Choroid plexus epithelial cell (primary cell): ENCODE data around the gene PSMD11.

Experiments
- DNase-seq: peaks from one replicate; pipeline ENCODE4 v3.0.0-alpha.2; 2010; ENCODE audit warnings: low read depth
- H3K4me3 ChIP-seq: 2 replicates; pipeline ENCODE4 v1.5.1; 2011; ENCODE audit warnings: low read depth, mild to moderate bottlenecking, control low read depth, low read length, moderate library complexity
- CTCF ChIP-seq: conservative IDR thresholded peaks from 2 replicates; pipeline ENCODE4 v1.5.1; 2011; ENCODE audit warnings: low read depth, mild to moderate bottlenecking, control low read depth, inconsistent platforms, low read length, moderate library complexity

The PSMD11 gene

DNA sequence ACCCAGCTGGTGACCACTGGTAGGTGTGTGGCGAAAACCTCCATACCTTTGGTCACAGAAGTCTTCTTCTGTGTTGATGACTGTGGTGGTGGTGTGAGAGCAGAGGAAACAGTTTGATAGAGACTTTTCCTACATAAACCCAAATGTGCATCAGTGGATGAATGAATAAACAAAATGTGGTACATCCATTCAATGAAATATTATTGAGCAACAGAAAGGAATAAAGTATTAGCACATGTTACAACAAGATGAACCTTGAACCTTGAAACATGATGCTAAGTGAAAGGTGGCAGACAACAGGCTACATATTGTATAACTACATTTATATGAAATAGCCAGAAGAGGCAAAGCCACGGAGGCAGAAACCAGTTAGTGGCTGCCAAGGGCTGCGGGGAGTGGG lies 57.7 kb downstream of the PSMD11 start:
- no peak for DNase-seq
- no peak for TF ChIP-seq CTCF
- no peak overlapping the region for H3K4me3 ChIP-seq

DNA sequence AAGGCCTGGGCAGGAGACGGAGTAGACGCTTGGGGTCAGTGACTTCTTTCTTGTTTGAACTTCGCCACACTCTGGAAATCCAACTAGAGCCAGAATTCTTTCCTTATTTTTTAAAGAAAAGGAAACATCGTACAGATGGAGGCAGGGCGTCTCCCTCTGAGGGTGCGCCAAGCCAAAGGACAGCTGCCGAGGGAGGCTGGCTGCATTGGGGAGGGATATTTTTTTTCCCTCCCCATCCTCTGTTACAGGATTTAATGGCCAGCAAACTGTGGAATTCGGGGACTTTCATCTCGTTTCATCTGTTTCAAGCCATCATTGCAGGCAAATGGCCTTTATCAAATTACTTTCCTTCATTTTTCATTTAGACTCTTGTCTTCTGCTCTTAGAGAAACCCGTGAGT lies 58.4 kb downstream of the PSMD11 start:
- DNase-seq = no peak
- TF ChIP-seq CTCF = no peak
- no peak overlapping the region for H3K4me3 ChIP-seq

GRCh38 chr17:32503251-32504165 lies 59.2 kb downstream of the PSMD11 start:
- no peak for DNase-seq
- no peak overlapping the region for H3K4me3 ChIP-seq
- no peak for TF ChIP-seq CTCF

GRCh38 chr17:32504166-32504990 lies 60.1 kb downstream of the PSMD11 start:
- DNase-seq = no peak
- TF ChIP-seq CTCF = no peak
- H3K4me3 ChIP-seq = no peak overlapping the region

DNA sequence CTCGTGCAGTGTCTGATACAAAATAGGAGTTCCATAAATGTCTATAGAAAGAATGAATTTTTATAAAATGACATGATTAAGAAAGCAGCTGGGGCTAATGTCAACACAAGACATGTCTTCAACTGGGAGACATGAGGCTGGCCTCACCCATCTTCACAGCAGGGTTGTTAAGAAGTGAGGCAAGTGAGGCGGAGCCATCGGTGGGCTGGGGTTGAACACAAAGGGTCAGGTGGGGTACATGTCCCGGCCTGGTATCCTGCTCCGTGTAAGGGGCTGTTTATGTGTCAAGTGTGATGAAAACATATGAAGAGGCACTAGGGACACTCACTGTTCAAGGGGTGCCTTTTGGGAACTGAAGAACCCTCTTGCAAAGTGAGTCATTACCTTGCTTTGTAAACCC lies 64.6 kb downstream of the PSMD11 start:
- DNase-seq = no peak
- no peak for TF ChIP-seq CTCF
- H3K4me3 ChIP-seq = no peak overlapping the region

- no peak for TF ChIP-seq CTCF
- no peak for DNase-seq
- no peak overlapping the region for H3K4me3 ChIP-seq
These were observed 66.2 kb downstream of the PSMD11 start for GRCh38 chr17:32510466-32510865.
